HUDEP-2 (cell line): Measurements from ENCODE around the gene CACNA1S.

Experiments used
- DNase-seq, 76 experiments: peaks; one replicate each; lab custom pipeline; 2025; ENCODE audit not compliant: unreplicated experiment in 76 of 76; lab: John Stamatoyannopoulos, UW

CACNA1S gene

GRCh38 chr1:200992382-200993048, 119.7 kb downstream of the CACNA1S start:
- DNase-seq: no peak

GRCh38 chr1:200991097-200991614, 121.1 kb downstream of the CACNA1S start:
- DNase-seq: peak in 2 of 76 experiments; percentile 8 to 23

DNA sequence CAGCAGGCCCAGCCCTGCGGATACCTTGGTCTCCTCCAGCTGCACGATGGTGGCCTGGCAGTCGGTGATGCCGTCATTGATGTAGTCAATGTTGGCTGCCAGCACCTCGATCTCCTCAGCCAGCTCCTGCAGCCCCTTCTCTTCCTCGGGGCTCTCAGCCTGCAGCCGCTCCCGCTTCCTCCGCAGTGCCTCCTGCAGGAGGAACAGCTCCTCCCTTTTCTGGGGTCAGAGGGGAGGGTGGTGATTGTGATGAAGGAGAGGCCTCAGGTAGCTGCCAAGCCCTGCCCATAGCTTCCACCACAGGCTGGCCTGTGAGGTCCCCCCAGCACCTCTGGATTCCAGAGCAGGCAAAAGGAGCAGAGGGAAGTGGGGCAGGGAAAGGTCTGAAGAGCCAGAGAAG, 122.1 kb downstream of the CACNA1S start:
- DNase-seq: no peak
